ENCODE measurements around the gene DEDD. TPM values are rescaled to one million over a fixed set of nuclear protein-coding genes. Genes with fewer than 3 reads are reported as not detected.

Gene DEDD
- total RNA-seq, 1 experiment from 2014 or later = 39.2 TPM

DNA sequence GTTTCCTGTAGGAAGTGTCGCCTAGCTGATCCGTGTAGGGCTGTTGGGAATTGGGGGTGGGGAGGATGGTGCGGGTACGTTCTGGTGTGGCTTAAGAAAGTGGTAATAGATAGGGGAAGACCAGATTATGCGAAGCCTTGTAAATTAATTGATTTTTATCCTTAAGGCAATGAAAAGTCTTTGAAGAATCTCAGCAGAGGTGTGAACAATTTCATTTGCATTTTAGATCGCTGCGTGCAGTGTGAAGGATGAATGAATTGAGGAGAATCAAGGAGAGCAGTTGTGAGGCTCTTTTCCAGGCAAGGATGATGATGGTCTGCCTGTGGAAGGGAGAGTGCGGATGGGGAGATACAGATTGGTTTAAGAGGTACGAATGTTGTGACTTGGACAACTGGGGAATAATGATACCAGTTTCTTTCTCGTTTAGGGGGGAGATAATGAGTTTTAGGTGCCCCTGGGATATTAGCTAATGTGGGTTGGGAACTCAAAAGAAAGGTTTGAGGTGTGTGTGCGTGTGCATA lies 813 bp upstream of the DEDD start:
- peaks cover 67% of the 10 kb centered on the region for H3K79me2 ChIP-seq (ENCODE audit: low read length)
- H3K4me1 ChIP-seq (ENCODE audit: insufficient read depth, low read length) = peaks cover 18% of the 10 kb centered on the region
- H3K9ac ChIP-seq (ENCODE audit: low read length) = peak overlapping the region; percentile 94
- ATAC-seq = peak; percentile 56
- no peaks in the 10 kb centered on the region for H3K27me3 ChIP-seq (ENCODE audit: low read length)
- H3F3A ChIP-seq (ENCODE audit: low read length, unreplicated experiment) = peaks cover 5% of the 10 kb centered on the region
- peak overlapping the region; percentile 87 for H2AFZ ChIP-seq (ENCODE audit: low read length)
- POLR2A ChIA-PET (ENCODE audit: unreplicated experiment) = interaction anchor here (0.9 kb wide), 1 partner anchor 16 kb away, joined by 6 read pairs; the partner anchor contains the start of genes NIT1 and PFDN2
- TF ChIP-seq EZH2phosphoT487 (IDR thresholded peaks at IDR 0.05; ENCODE audit: borderline replicate concordance, low read length) (no peak), CTCF (conservative IDR thresholded peaks at IDR 0.05; ENCODE audit: low read depth, low read length) (no peak), EZH2 (IDR thresholded peaks at IDR 0.05; ENCODE audit: low read length, unreplicated experiment) (no peak)
- DNase-seq = peak; percentile 23
- H3K4me2 ChIP-seq (ENCODE audit: low read length) = peak overlapping the region; percentile 98
- CTCF ChIA-PET = interaction anchor here (0.9 to 1.1 kb wide), 2 partner anchors 20 to 33 kb away, joined by 5 read pairs; partner anchors contain the start of genes PPOX and UFC1
- peak overlapping the region; percentile 91 for H3K27ac ChIP-seq (ENCODE audit: low read length)
- no peaks in the 10 kb centered on the region for H4K20me1 ChIP-seq (ENCODE audit: low read length)
- H3K36me3 ChIP-seq (ENCODE audit: low read depth, low read length) = peaks cover 11% of the 10 kb centered on the region
- BruUV-seq (replicated peaks) = TSS peak; percentile 75
- H3K9me3 ChIP-seq (ENCODE audit: low read length) = no peaks in the 10 kb centered on the region
- intact Hi-C loops (cut with micrococcal nuclease) = loop anchor here (2.0 kb wide), 2 partner anchors 20 to 34 kb away; partner anchors contain the start of genes KLHDC9 and UFC1
- H3K9me2 ChIP-seq (replicated peaks; ENCODE audit: low read length) = no peaks in the 10 kb centered on the region
- peak overlapping the region; percentile 90 for H3K4me3 ChIP-seq (ENCODE audit: low read length)

DNA sequence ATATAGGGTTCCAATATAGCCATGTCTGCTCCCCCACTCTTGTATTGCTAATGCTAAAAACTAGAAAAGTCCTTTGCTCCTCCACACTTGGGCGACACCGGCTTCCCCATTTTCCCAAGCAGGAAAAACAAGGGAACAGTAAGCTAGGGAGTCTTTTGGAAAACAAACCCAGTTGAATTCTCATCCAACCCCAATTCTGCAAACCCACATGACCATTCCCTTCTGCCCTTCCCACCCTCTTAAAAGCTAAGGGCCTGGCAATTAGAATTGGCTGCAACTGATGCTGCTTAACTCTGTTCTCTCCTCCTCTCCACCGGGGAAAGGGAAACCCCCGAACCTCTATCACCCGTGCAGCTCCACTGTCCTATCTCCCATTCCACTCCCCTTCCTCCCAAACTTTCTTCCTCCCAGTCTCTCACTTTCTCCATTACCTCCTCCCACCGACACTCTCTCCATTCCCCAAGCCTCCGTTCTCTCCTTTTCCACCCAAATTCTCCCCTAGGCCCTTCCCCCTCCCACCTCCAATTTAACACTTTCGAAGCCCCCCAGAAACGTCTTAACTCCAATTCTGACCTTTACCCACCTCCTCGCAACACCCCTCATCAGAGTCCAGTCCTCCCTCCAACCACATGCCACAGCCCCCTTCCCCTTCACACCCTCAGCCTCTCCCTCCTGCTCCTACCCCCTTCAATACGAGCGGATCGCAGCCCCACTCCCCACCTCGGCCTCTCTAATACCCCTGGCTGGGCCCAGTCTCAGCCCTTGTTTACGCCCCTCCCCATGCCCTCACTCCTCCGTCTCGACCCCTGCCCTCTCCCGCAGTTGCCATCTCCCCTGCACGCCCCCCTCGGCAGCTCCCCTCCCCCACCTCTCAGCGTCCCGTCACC lies 701 bp downstream of the DEDD start:
- ATAC-seq = peak; percentile 3
- H3K4me1 ChIP-seq (ENCODE audit: insufficient read depth, low read length) = peaks cover 18% of the 10 kb centered on the region
- H3K9me3 ChIP-seq (ENCODE audit: low read length) = no peaks in the 10 kb centered on the region
- peak overlapping the region; percentile 91 for H3K27ac ChIP-seq (ENCODE audit: low read length)
- CTCF ChIA-PET = no interaction called here
- POLR2A ChIA-PET (ENCODE audit: unreplicated experiment) = interaction anchor here (0.6 to 0.9 kb wide), 2 partner anchors 33 to 111 kb away, joined by 3 to 6 read pairs; partner anchors contain the start of gene F11R
- H2AFZ ChIP-seq (ENCODE audit: low read length) = peak overlapping the region; percentile 87
- peaks cover 82% of the 10 kb centered on the region for H3K79me2 ChIP-seq (ENCODE audit: low read length)
- DNase-seq = no peak
- BruUV-seq (replicated peaks) = no TSS peak
- H4K20me1 ChIP-seq (ENCODE audit: low read length) = no peaks in the 10 kb centered on the region
- TF ChIP-seq EZH2 (IDR thresholded peaks at IDR 0.05; ENCODE audit: low read length, unreplicated experiment) = no peak
- TF ChIP-seq EZH2phosphoT487 (IDR thresholded peaks at IDR 0.05; ENCODE audit: borderline replicate concordance, low read length) = no peak
- TF ChIP-seq CTCF (conservative IDR thresholded peaks at IDR 0.05; ENCODE audit: low read depth, low read length) = no peak
- peak overlapping the region; percentile 90 for H3K4me3 ChIP-seq (ENCODE audit: low read length)
- peak overlapping the region; percentile 98 for H3K4me2 ChIP-seq (ENCODE audit: low read length)
- H3K27me3 ChIP-seq (ENCODE audit: low read length) = no peaks in the 10 kb centered on the region
- H3K9ac ChIP-seq (ENCODE audit: low read length) = peak overlapping the region; percentile 94
- H3K9me2 ChIP-seq (replicated peaks; ENCODE audit: low read length) = no peaks in the 10 kb centered on the region
- H3K36me3 ChIP-seq (ENCODE audit: low read depth, low read length) = peaks cover 24% of the 10 kb centered on the region
- peaks cover 5% of the 10 kb centered on the region for H3F3A ChIP-seq (ENCODE audit: low read length, unreplicated experiment)
- intact Hi-C loops (cut with micrococcal nuclease) = loop anchor here (1.0 to 2.0 kb wide), 3 partner anchors 12 to 33 kb away; partner anchors contain the start of genes KLHDC9 and UFC1

Data from PC-3 (cell line).